Vagina (tissue), 2 donors: Measurements from ENCODE around the gene DHRS2. TPM values are rescaled to one million over a fixed set of nuclear protein-coding genes. Genes with fewer than 3 reads are reported as not detected.

ENCODE experiments used
- DNase-seq, 2 donors: peaks; one replicate each; pipeline ENCODE4 v3.0.0-alpha.2; 2017; ENCODE audit errors: extremely low spot score in 2 of 2
- H3K27ac ChIP-seq: fragments of 200-600 bp; sonication (generic); one replicate; pipeline ENCODE4 v1.5.1; 2019
- H3K27me3 ChIP-seq: fragments of 200-600 bp; sonication (generic); one replicate; pipeline ENCODE4 v1.5.1; 2019
- H3K36me3 ChIP-seq, 2 donors: fragments of 200-600 bp; sonication (generic); one replicate each; pipeline ENCODE4 v1.5.1; 2017 to 2019
- H3K4me1 ChIP-seq: fragments of 200-600 bp; sonication (generic); one replicate; pipeline ENCODE4 v1.5.1; 2019
- H3K4me3 ChIP-seq, 2 donors: fragments of 200-600 bp; sonication (generic); 1 replicate in 1 of 2; 2 replicates in 1 of 2; pipeline ENCODE4 v1.5.1; 2016 to 2019
- H3K9me3 ChIP-seq: fragments of 200-600 bp; sonication (generic); one replicate; pipeline ENCODE4 v1.5.1; 2019
- CTCF ChIP-seq, 3 experiments: fragments of 450-650 bp in 2 of 3; fragments of 200-600 bp in 1 of 3; sonication (generic) in 1 of 3; IDR thresholded peaks; one replicate each; pipeline ENCODE4 v1.5.1; 2017 to 2019; ENCODE audit warnings: antibody characterized with exemption in 3 of 3, mild to moderate bottlenecking in 2 of 3, moderate library complexity in 2 of 3
- POLR2A ChIP-seq, 2 donors: fragments of 450-650 bp; IDR thresholded peaks; one replicate each; pipeline ENCODE4 v1.6.1; 2017; ENCODE audit warnings: antibody characterized with exemption in 2 of 2, mild to moderate bottlenecking in 2 of 2, moderate library complexity in 2 of 2
- POLR2AphosphoS5 ChIP-seq, 2 donors: sonication (generic); formaldehyde crosslinking; IDR thresholded peaks; one replicate each; pipeline ENCODE4 v1.9.0; 2017; ENCODE audit warnings: antibody characterized with exemption in 2 of 2, mild to moderate bottlenecking in 2 of 2, low read depth in 1 of 2; ENCODE audit not compliant: insufficient read depth in 1 of 2
- intact Hi-C: fragments of 100-400 bp; cut with DNase I; formaldehyde crosslinking; loops from one replicate; pipeline ENCODE4 v1.15.1; 2023
- total RNA-seq: library from RNA; depleted of rRNA; stranded (reverse); fragments of >200 nt; gene quantifications from one replicate; pipeline ENCODE4 v1.2.3, GENCODE V29; 2016

Gene DHRS2
- total RNA-seq, 1 donor from 2014 or later = 0.25 TPM

DNA sequence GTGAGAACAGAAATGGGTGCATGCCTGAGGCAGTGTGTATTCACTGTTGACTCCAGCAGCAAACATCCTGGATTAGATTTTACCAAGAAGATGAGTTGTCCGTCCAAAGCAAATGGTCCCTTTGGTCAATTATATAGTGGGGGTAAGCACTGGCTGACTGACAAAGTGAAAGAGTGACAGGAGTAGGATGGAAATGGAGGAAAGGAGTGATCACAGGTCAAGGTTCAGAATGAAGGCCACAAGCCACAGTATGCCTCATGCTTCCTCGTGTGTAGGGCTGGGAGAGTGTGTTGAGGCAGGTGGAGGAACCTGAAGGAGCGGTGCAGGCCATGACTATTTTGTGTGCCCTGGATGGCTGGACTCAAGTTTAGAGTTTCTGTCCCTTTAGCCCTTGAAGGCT is 14.3 kb downstream of the DHRS2 start:
- no peak overlapping the region for H3K27ac ChIP-seq
- no peak for DNase-seq
- no peaks in the 10 kb centered on the region for H3K4me1 ChIP-seq
- TF ChIP-seq POLR2AphosphoS5 (IDR thresholded peaks at IDR 0.05; ENCODE audit: insufficient read depth in 1 of 2, low read depth in 1 of 2) = no peak
- TF ChIP-seq CTCF (IDR thresholded peaks at IDR 0.05) = no peak
- no peak for TF ChIP-seq POLR2A (IDR thresholded peaks at IDR 0.05)
- H3K27me3 ChIP-seq = no peaks in the 10 kb centered on the region
- no peaks in the 10 kb centered on the region for H3K36me3 ChIP-seq
- no peaks in the 10 kb centered on the region for H3K9me3 ChIP-seq
- H3K4me3 ChIP-seq = no peak overlapping the region
- intact Hi-C loops = no loop called here

- no peak for DNase-seq
- H3K27ac ChIP-seq = no peak overlapping the region
- no peaks in the 10 kb centered on the region for H3K27me3 ChIP-seq
- H3K36me3 ChIP-seq = no peaks in the 10 kb centered on the region
- no peak for TF ChIP-seq POLR2A (IDR thresholded peaks at IDR 0.05)
- TF ChIP-seq CTCF (IDR thresholded peaks at IDR 0.05) = no peak
- no peak for TF ChIP-seq POLR2AphosphoS5 (IDR thresholded peaks at IDR 0.05; ENCODE audit: insufficient read depth in 1 of 2, low read depth in 1 of 2)
- H3K4me1 ChIP-seq = no peaks in the 10 kb centered on the region
- intact Hi-C loops = no loop called here
- H3K4me3 ChIP-seq = no peak overlapping the region
- no peaks in the 10 kb centered on the region for H3K9me3 ChIP-seq
These were observed 16.9 kb downstream of the DHRS2 start for GRCh38 chr14:23653051-23653450.

DNA sequence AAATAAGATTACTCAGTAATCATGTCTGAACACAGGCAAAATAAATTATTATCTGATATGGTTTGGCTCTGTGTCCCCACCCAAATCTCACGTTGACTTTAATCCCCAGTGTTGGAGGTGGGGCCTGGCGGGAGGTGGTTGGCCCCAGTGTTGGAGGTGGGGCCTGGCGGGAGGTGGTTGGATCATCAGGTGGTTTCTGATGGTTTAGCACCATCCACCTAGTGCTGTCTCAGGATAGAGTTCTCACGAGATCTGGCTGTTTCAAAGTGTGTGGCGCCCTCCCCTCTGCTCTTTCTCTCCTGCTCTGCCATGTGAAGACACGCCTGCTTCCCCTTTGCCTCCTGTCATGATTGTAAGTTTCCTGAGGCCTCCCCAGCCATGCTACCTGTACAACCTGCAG is 18.1 kb downstream of the DHRS2 start:
- no peaks in the 10 kb centered on the region for H3K36me3 ChIP-seq
- intact Hi-C loops = no loop called here
- no peak for DNase-seq
- no peak overlapping the region for H3K27ac ChIP-seq
- H3K27me3 ChIP-seq = no peaks in the 10 kb centered on the region
- no peaks in the 10 kb centered on the region for H3K4me1 ChIP-seq
- no peak overlapping the region for H3K4me3 ChIP-seq
- TF ChIP-seq POLR2AphosphoS5 (IDR thresholded peaks at IDR 0.05; ENCODE audit: insufficient read depth in 1 of 2, low read depth in 1 of 2) (no peak), POLR2A (IDR thresholded peaks at IDR 0.05) (no peak), CTCF (IDR thresholded peaks at IDR 0.05) (no peak)
- no peaks in the 10 kb centered on the region for H3K9me3 ChIP-seq

DNA sequence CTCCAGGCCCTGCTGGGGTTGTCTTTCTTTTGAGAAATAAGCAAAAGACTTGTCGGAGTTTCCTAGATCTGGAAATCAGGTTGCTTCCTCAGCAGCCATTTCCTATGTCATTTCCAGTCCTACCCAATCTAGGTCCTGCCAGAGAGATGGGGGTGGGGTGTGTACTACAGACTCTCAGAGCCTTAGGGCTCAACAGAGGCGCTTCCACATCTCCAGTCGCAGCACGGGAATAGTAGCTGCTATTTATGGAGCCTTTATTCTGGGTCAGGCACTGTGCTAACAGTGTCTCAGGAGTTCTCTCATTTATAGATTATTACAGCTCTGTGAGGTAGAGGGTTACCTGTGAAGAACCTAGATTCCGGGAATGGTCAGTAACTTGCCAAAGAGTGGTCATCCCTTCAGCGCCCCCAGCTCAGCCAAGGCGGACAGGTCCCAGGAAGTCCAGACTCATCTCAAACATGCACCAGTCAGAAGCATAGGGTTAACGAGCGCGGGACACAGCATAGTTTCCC is 21.9 kb downstream of the DHRS2 start:
- Histone ChIP-seq H3K9me3 (no peaks in the 10 kb centered on the region), H3K4me3 (no peak overlapping the region), H3K27me3 (no peaks in the 10 kb centered on the region), H3K27ac (no peak overlapping the region), H3K4me1 (no peaks in the 10 kb centered on the region), H3K36me3 (no peaks in the 10 kb centered on the region)
- no peak for DNase-seq
- TF ChIP-seq CTCF (IDR thresholded peaks at IDR 0.05) = no peak
- no peak for TF ChIP-seq POLR2A (IDR thresholded peaks at IDR 0.05)
- TF ChIP-seq POLR2AphosphoS5 (IDR thresholded peaks at IDR 0.05; ENCODE audit: insufficient read depth in 1 of 2, low read depth in 1 of 2) = no peak
- intact Hi-C loops = no loop called here

GRCh38 chr14:23660290-23661226 is 24.4 kb downstream of the DHRS2 start:
- no peak overlapping the region for H3K4me3 ChIP-seq
- no peaks in the 10 kb centered on the region for H3K9me3 ChIP-seq
- no peaks in the 10 kb centered on the region for H3K4me1 ChIP-seq
- TF ChIP-seq CTCF (IDR thresholded peaks at IDR 0.05) (no peak), POLR2AphosphoS5 (IDR thresholded peaks at IDR 0.05; ENCODE audit: insufficient read depth in 1 of 2, low read depth in 1 of 2) (no peak), POLR2A (IDR thresholded peaks at IDR 0.05) (no peak)
- no peak overlapping the region for H3K27ac ChIP-seq
- no peaks in the 10 kb centered on the region for H3K27me3 ChIP-seq
- peak in 1 of 2 donors; percentile 89 for DNase-seq
- H3K36me3 ChIP-seq = no peaks in the 10 kb centered on the region
- intact Hi-C loops = no loop called here
